ENCODE measurements around the gene C4BPB.

DNA sequence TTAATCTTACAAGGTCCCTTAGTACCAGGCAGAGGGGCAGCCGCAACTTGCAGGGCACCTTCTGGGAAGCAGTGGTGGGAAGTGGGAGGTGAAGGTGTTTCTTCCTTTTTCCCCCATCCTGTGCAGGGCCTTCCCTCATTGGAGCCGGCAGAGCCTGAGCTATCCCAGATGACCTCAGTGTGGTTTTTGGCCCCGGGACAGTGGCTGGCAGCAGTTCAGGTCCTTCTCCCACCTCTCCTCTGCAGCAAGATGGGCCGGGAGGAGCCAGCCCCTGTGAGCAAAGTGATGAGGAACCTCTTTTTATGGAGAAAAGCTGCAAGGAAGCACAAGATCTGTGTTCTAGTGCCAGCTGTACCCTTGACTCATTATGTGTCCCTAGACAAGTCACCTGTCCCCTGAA, 28.8 kb upstream of the C4BPB start:
- no peak; the same call in 1 of the 2 replicates for TF ChIP-seq CTCF (conservative IDR thresholded peaks at IDR 0.05)
- TF ChIP-seq ZFX (IDR thresholded peaks at IDR 0.05) = no peak

Data from C4-2B (cell line).